MG63 (cell line): ENCODE data around the gene ARID1B. TPM values are rescaled to one million over a fixed set of nuclear protein-coding genes. Genes with fewer than 3 reads are reported as not detected.

Experiments used
- DNase-seq: peaks from one replicate; pipeline ENCODE4 v3.0.0-alpha.2; 2020
- H3K27me3 ChIP-seq: fragments of 250-450 bp; sonication (Bioruptor Pico); 2 replicates; pipeline ENCODE4 v1.5.1; 2020; ENCODE audit warnings: mild to moderate bottlenecking, moderate library complexity
- H3K36me3 ChIP-seq: fragments of 250-450 bp; sonication (Bioruptor Pico); 2 replicates; pipeline ENCODE4 v1.5.1; 2020; ENCODE audit warnings: mild to moderate bottlenecking, moderate library complexity
- H3K4me3 ChIP-seq: fragments of 250-450 bp; sonication (Bioruptor Pico); 2 replicates; pipeline ENCODE4 v1.5.1; 2020; ENCODE audit warnings: mild to moderate bottlenecking, moderate library complexity
- H3K9me3 ChIP-seq: fragments of 250-450 bp; sonication (Bioruptor Pico); 2 replicates; pipeline ENCODE4 v1.5.1; 2020; ENCODE audit warnings: mild to moderate bottlenecking, moderate library complexity
- total RNA-seq: library from RNA; depleted of rRNA; stranded (reverse); fragments of >200 nt; shearing (Covaris generic); gene quantifications from 2 replicates; pipeline ENCODE4 v1.2.3, GENCODE V29; 2014; ENCODE audit warnings: low replicate concordance

ARID1B gene
- total RNA-seq, 1 experiment from 2014 or later = 9.9 TPM

GRCh38 chr6:156955494-156956183 lies 178.5 kb downstream of the ARID1B start:
- H3K9me3 ChIP-seq = no peaks in the 10 kb centered on the region
- no peaks in the 10 kb centered on the region for H3K36me3 ChIP-seq
- no peaks in the 10 kb centered on the region for H3K27me3 ChIP-seq
- H3K4me3 ChIP-seq = no peak overlapping the region
- DNase-seq = peak; percentile 82

- Histone ChIP-seq H3K36me3 (no peaks in the 10 kb centered on the region), H3K9me3 (no peaks in the 10 kb centered on the region), H3K4me3 (no peak overlapping the region), H3K27me3 (no peaks in the 10 kb centered on the region)
- peak; percentile 21 for DNase-seq
Observed at GRCh38 chr6:156956286-156956685, 179.1 kb downstream of the ARID1B start.

GRCh38 chr6:156957931-156958547 lies 180.9 kb downstream of the ARID1B start:
- H3K4me3 ChIP-seq = no peak overlapping the region
- no peak for DNase-seq

GRCh38 chr6:156960525-156960924 lies 183.3 kb downstream of the ARID1B start:
- Histone ChIP-seq H3K9me3 (no peaks in the 10 kb centered on the region), H3K4me3 (no peak overlapping the region), H3K36me3 (no peaks in the 10 kb centered on the region), H3K27me3 (no peaks in the 10 kb centered on the region)
- no peak for DNase-seq

More at GRCh38 chr6:156957931-156958547, 180.9 kb downstream of the ARID1B start:
- Histone ChIP-seq H3K27me3 (no peaks in the 10 kb centered on the region), H3K9me3 (no peaks in the 10 kb centered on the region), H3K36me3 (no peaks in the 10 kb centered on the region)

- Histone ChIP-seq H3K4me3 (no peak overlapping the region), H3K36me3 (no peaks in the 10 kb centered on the region), H3K9me3 (no peaks in the 10 kb centered on the region), H3K27me3 (no peaks in the 10 kb centered on the region)
- no peak for DNase-seq
Observed at GRCh38 chr6:156961282-156961892, 184.2 kb downstream of the ARID1B start.

GRCh38 chr6:156963712-156964700 lies 186.8 kb downstream of the ARID1B start:
- no peaks in the 10 kb centered on the region for H3K27me3 ChIP-seq
- H3K9me3 ChIP-seq = no peaks in the 10 kb centered on the region
- H3K36me3 ChIP-seq = no peaks in the 10 kb centered on the region
- DNase-seq = peak; percentile 56
- H3K4me3 ChIP-seq = peak overlapping the region; percentile 44

GRCh38 chr6:156967852-156968251 lies 190.7 kb downstream of the ARID1B start:
- Histone ChIP-seq H3K36me3 (no peaks in the 10 kb centered on the region), H3K4me3 (no peak overlapping the region), H3K9me3 (no peaks in the 10 kb centered on the region), H3K27me3 (no peaks in the 10 kb centered on the region)
- DNase-seq = no peak

GRCh38 chr6:156969233-156969632 lies 192.1 kb downstream of the ARID1B start:
- no peak for DNase-seq
- no peaks in the 10 kb centered on the region for H3K36me3 ChIP-seq
- H3K27me3 ChIP-seq = no peaks in the 10 kb centered on the region
- H3K9me3 ChIP-seq = no peaks in the 10 kb centered on the region; the same call in 1 of the 2 replicates
- H3K4me3 ChIP-seq = no peak overlapping the region

GRCh38 chr6:156970595-156971112 lies 193.5 kb downstream of the ARID1B start:
- no peak for DNase-seq
- no peaks in the 10 kb centered on the region for H3K27me3 ChIP-seq
- H3K36me3 ChIP-seq = no peaks in the 10 kb centered on the region
- H3K9me3 ChIP-seq = no peaks in the 10 kb centered on the region; the same call in 1 of the 2 replicates
- no peak overlapping the region for H3K4me3 ChIP-seq

- H3K36me3 ChIP-seq = no peaks in the 10 kb centered on the region
- peak; percentile 44 for DNase-seq
- no peaks in the 10 kb centered on the region; the same call in 1 of the 2 replicates for H3K9me3 ChIP-seq
- no peaks in the 10 kb centered on the region for H3K27me3 ChIP-seq
- no peak overlapping the region for H3K4me3 ChIP-seq
Observed at GRCh38 chr6:156971153-156971885, 194.1 kb downstream of the ARID1B start.

GRCh38 chr6:156972145-156972544 lies 195.0 kb downstream of the ARID1B start:
- Histone ChIP-seq H3K9me3 (no peaks in the 10 kb centered on the region; the same call in 1 of the 2 replicates), H3K36me3 (no peaks in the 10 kb centered on the region), H3K4me3 (no peak overlapping the region), H3K27me3 (no peaks in the 10 kb centered on the region)
- DNase-seq = no peak

GRCh38 chr6:156974830-156975261 lies 197.7 kb downstream of the ARID1B start:
- Histone ChIP-seq H3K36me3 (no peaks in the 10 kb centered on the region), H3K27me3 (no peaks in the 10 kb centered on the region), H3K9me3 (no peaks in the 10 kb centered on the region; the same call in 1 of the 2 replicates), H3K4me3 (no peak overlapping the region)
- no peak for DNase-seq

GRCh38 chr6:156975414-156975813 lies 198.2 kb downstream of the ARID1B start:
- Histone ChIP-seq H3K4me3 (no peak overlapping the region), H3K27me3 (no peaks in the 10 kb centered on the region), H3K36me3 (no peaks in the 10 kb centered on the region), H3K9me3 (no peaks in the 10 kb centered on the region; the same call in 1 of the 2 replicates)
- DNase-seq = no peak

GRCh38 chr6:156976216-156977127 lies 199.3 kb downstream of the ARID1B start:
- peak; percentile 36 for DNase-seq
- no peaks in the 10 kb centered on the region for H3K36me3 ChIP-seq
- no peaks in the 10 kb centered on the region; the same call in 1 of the 2 replicates for H3K9me3 ChIP-seq
- H3K27me3 ChIP-seq = no peaks in the 10 kb centered on the region
- peak overlapping the region; percentile 47 for H3K4me3 ChIP-seq
